BLaER1 treated with 17β-estradiol and CSF1 and Interleukin-3, amounts not matched to agents 10 nM and 100 nM (cell line): ENCODE data around the gene EPSTI1.
"Not testable (repeated sequence)": the region's sequence is repeated elsewhere in the genome, so short reads cannot be mapped to it uniquely, and the experiment has no call there.

Experiments
- H3K27ac ChIP-seq, 11 experiments: shearing (Covaris generic); formaldehyde crosslinking; 2 replicates each; pipeline ENCODE4 v1.8.1; 2022
- H3K27me3 ChIP-seq, 11 experiments: shearing (Covaris generic); formaldehyde crosslinking; 2 replicates each; pipeline ENCODE4 v1.8.1; 2022
- H3K36me3 ChIP-seq, 11 experiments: shearing (Covaris generic); formaldehyde crosslinking; 2 replicates each; pipeline ENCODE4 v1.8.1; 2022
- H3K4me1 ChIP-seq, 10 experiments: shearing (Covaris generic); formaldehyde crosslinking; 2 replicates each; pipeline ENCODE4 v1.8.1; 2022
- H3K4me2 ChIP-seq, 11 experiments: shearing (Covaris generic); formaldehyde crosslinking; 2 replicates each; pipeline ENCODE4 v1.8.1; 2022
- H3K4me3 ChIP-seq, 10 experiments: shearing (Covaris generic); formaldehyde crosslinking; 2 replicates each; pipeline ENCODE4 v1.8.1; 2022
- H3K9ac ChIP-seq, 11 experiments: shearing (Covaris generic); formaldehyde crosslinking; 2 replicates each; pipeline ENCODE4 v1.8.1; 2022
- H3K9me3 ChIP-seq, 11 experiments: shearing (Covaris generic); formaldehyde crosslinking; replicated peaks in 1 of 11; 2 replicates each; pipeline ENCODE4 v1.8.1; 2022
- H4K20me1 ChIP-seq, 11 experiments: shearing (Covaris generic); formaldehyde crosslinking; 2 replicates each; pipeline ENCODE4 v1.8.1; 2022
- Cebpa-rat ChIP-seq, 11 experiments: shearing (Covaris generic); IDR thresholded peaks; 2 replicates each; pipeline ENCODE4 v1.8.1; 2022

The EPSTI1 gene

GRCh38 chr13:42864952-42865767 is 126.9 kb downstream of the EPSTI1 start:
- Histone ChIP-seq H3K9me3 (no peaks in the 10 kb centered on the region), H3K27me3 (no peaks in the 10 kb centered on the region), H3K4me1 (no peaks in the 10 kb centered on the region), H3K27ac (no peak overlapping the region), H3K4me2 (no peak overlapping the region), H3K9ac (no peak overlapping the region), H4K20me1 (no peaks in the 10 kb centered on the region), H3K4me3 (no peak overlapping the region), H3K36me3 (no peaks in the 10 kb centered on the region)
- TF ChIP-seq Cebpa-rat (IDR thresholded peaks at IDR 0.05), result no peak

- H3K4me3 ChIP-seq, H3K36me3 ChIP-seq, H3K9me3 ChIP-seq, H3K9ac ChIP-seq, H3K27ac ChIP-seq, H4K20me1 ChIP-seq, H3K4me2 ChIP-seq, H3K27me3 ChIP-seq, H3K4me1 ChIP-seq: not testable (repeated sequence)
Observed at GRCh38 chr13:42862370-42862769, 129.7 kb downstream of the EPSTI1 start.

- H3K9ac ChIP-seq, result no peak overlapping the region
- H4K20me1 ChIP-seq, result no peaks in the 10 kb centered on the region
- TF ChIP-seq Cebpa-rat (IDR thresholded peaks at IDR 0.05), result no peak
- H3K27me3 ChIP-seq, result no peaks in the 10 kb centered on the region
- H3K4me3 ChIP-seq, result no peak overlapping the region
- H3K4me1 ChIP-seq, result 0 out of 20 replicates have a peak, but pooled peaks cover 0 to 4% (median 0%) of the 10 kb centered on the region in 10 experiments
- H3K36me3 ChIP-seq, result no peaks in the 10 kb centered on the region
- H3K9me3 ChIP-seq, result no peaks in the 10 kb centered on the region
- no peak overlapping the region for H3K4me2 ChIP-seq
- no peak overlapping the region for H3K27ac ChIP-seq
Observed at GRCh38 chr13:42860485-42860884, 131.6 kb downstream of the EPSTI1 start.

- Histone ChIP-seq H3K4me1 (0 out of 20 replicates have a peak, but pooled peaks cover 0 to 4% (median 0%) of the 10 kb centered on the region in 10 experiments), H3K9me3 (no peaks in the 10 kb centered on the region), H3K9ac (no peak overlapping the region), H3K4me2 (no peak overlapping the region), H3K27me3 (no peaks in the 10 kb centered on the region), H3K36me3 (no peaks in the 10 kb centered on the region), H4K20me1 (no peaks in the 10 kb centered on the region), H3K4me3 (no peak overlapping the region), H3K27ac (no peak overlapping the region)
- TF ChIP-seq Cebpa-rat (IDR thresholded peaks at IDR 0.05), result no peak
Observed at GRCh38 chr13:42859760-42860159, 132.3 kb downstream of the EPSTI1 start.

- Histone ChIP-seq H4K20me1 (no peaks in the 10 kb centered on the region), H3K9ac (no peak overlapping the region), H3K9me3 (no peaks in the 10 kb centered on the region), H3K4me3 (no peak overlapping the region), H3K27ac (no peak overlapping the region), H3K27me3 (no peaks in the 10 kb centered on the region), H3K36me3 (no peaks in the 10 kb centered on the region), H3K4me1 (0 out of 20 replicates have a peak, but pooled peaks cover 0 to 4% (median 0%) of the 10 kb centered on the region in 10 experiments), H3K4me2 (no peak overlapping the region)
- TF ChIP-seq Cebpa-rat (IDR thresholded peaks at IDR 0.05), result no peak
Observed at GRCh38 chr13:42855410-42855809, 136.6 kb downstream of the EPSTI1 start.

- Histone ChIP-seq H3K4me3 (no peak overlapping the region), H3K4me1 (no peaks in the 10 kb centered on the region), H3K4me2 (no peak overlapping the region), H4K20me1 (no peaks in the 10 kb centered on the region), H3K27ac (no peak overlapping the region), H3K9me3 (no peaks in the 10 kb centered on the region), H3K36me3 (no peaks in the 10 kb centered on the region), H3K27me3 (no peaks in the 10 kb centered on the region), H3K9ac (no peak overlapping the region)
- no peak for TF ChIP-seq Cebpa-rat (IDR thresholded peaks at IDR 0.05)
Observed at GRCh38 chr13:42852136-42852535, 139.9 kb downstream of the EPSTI1 start.

GRCh38 chr13:42849200-42849599 is 142.8 kb downstream of the EPSTI1 start:
- Histone ChIP-seq H4K20me1 (no peaks in the 10 kb centered on the region), H3K9ac (no peak overlapping the region), H3K4me3 (no peak overlapping the region), H3K27ac (no peak overlapping the region), H3K36me3 (no peaks in the 10 kb centered on the region), H3K4me2 (no peak overlapping the region), H3K4me1 (no peaks in the 10 kb centered on the region), H3K27me3 (no peaks in the 10 kb centered on the region), H3K9me3 (no peaks in the 10 kb centered on the region)
- no peak for TF ChIP-seq Cebpa-rat (IDR thresholded peaks at IDR 0.05)

GRCh38 chr13:42847891-42848663 is 144.0 kb downstream of the EPSTI1 start:
- H3K4me1 ChIP-seq, result no peaks in the 10 kb centered on the region
- H3K9me3 ChIP-seq, result no peaks in the 10 kb centered on the region
- H3K36me3 ChIP-seq, result no peaks in the 10 kb centered on the region
- TF ChIP-seq Cebpa-rat (IDR thresholded peaks at IDR 0.05), result no peak
- H3K27ac ChIP-seq, result no peak overlapping the region
- H3K9ac ChIP-seq, result no peak overlapping the region
- no peaks in the 10 kb centered on the region for H3K27me3 ChIP-seq
- H3K4me3 ChIP-seq, result no peak overlapping the region
- no peaks in the 10 kb centered on the region for H4K20me1 ChIP-seq
- no peak overlapping the region for H3K4me2 ChIP-seq

- Histone ChIP-seq H3K4me3 (no peak overlapping the region), H3K4me2 (no peak overlapping the region), H3K27me3 (no peaks in the 10 kb centered on the region), H3K4me1 (peaks cover 0 to 17% (median 13%) of the 10 kb centered on the region in 10 experiments; a peak in 17 of 20 replicates), H3K36me3 (no peaks in the 10 kb centered on the region), H3K27ac (no peak overlapping the region), H3K9me3 (peaks cover 0 to 16% (median 0%) of the 10 kb centered on the region in 11 experiments; a peak in 5 of 22 replicates), H4K20me1 (no peaks in the 10 kb centered on the region), H3K9ac (no peak overlapping the region)
- no peak for TF ChIP-seq Cebpa-rat (IDR thresholded peaks at IDR 0.05)
Observed at GRCh38 chr13:42836930-42837690, 154.9 kb downstream of the EPSTI1 start.
